ENCODE measurements around the gene SDF4.
"Not testable (repeated sequence)": the region's sequence is repeated elsewhere in the genome, so short reads cannot be mapped to it uniquely, and the experiment has no call there.

The SDF4 gene

GRCh38 chr1:1259119-1259488, 27.3 kb upstream of the SDF4 start:
- DNase-seq: no peak

GRCh38 chr1:1256956-1257871, 25.4 kb upstream of the SDF4 start:
- no peak for DNase-seq

- no peak for DNase-seq
These were observed 23.8 kb upstream of the SDF4 start for GRCh38 chr1:1255611-1256010.

GRCh38 chr1:1255078-1255477, 23.3 kb upstream of the SDF4 start:
- DNase-seq: no peak

GRCh38 chr1:1254667-1254998, 22.8 kb upstream of the SDF4 start:
- no peak for DNase-seq

GRCh38 chr1:1253972-1254666, 22.3 kb upstream of the SDF4 start:
- no peak for DNase-seq

- DNase-seq: no peak
These were observed 21.5 kb upstream of the SDF4 start for GRCh38 chr1:1253314-1253713.

- no peak for DNase-seq
These were observed 19.0 kb upstream of the SDF4 start for GRCh38 chr1:1250786-1251284.

- DNase-seq: not testable (repeated sequence)
These were observed 16.5 kb upstream of the SDF4 start for GRCh38 chr1:1248009-1248913.

GRCh38 chr1:1247341-1247913, 15.6 kb upstream of the SDF4 start:
- DNase-seq: no peak

- DNase-seq: no peak
These were observed 15.0 kb upstream of the SDF4 start, which contains the start of gene C1QTNF12 for GRCh38 chr1:1246577-1247340. TSS of gene C1QTNF12 (minus strand) at chr1:1246722. CDS start at chr1:1246690, 32 bp downstream.

GRCh38 chr1:1245817-1246576, 14.2 kb upstream of the SDF4 start:
- no peak for DNase-seq

- no peak for DNase-seq
These were observed 13.5 kb upstream of the SDF4 start for GRCh38 chr1:1245178-1245816.

- no peak for DNase-seq
These were observed 12.5 kb upstream of the SDF4 start for GRCh38 chr1:1244192-1244811.

GRCh38 chr1:1243807-1244191, 12.0 kb upstream of the SDF4 start:
- DNase-seq: no peak

- DNase-seq: no peak
These were observed 11.5 kb upstream of the SDF4 start for GRCh38 chr1:1243266-1243660.

- DNase-seq: no peak
These were observed 10.9 kb upstream of the SDF4 start for GRCh38 chr1:1242461-1243265.

GRCh38 chr1:1241588-1242219, 9.9 kb upstream of the SDF4 start:
- DNase-seq: no peak
